HT1080 (cell line): ENCODE results near the gene CSNK1G2. TPM values are rescaled to one million over a fixed set of nuclear protein-coding genes. Genes with fewer than 3 reads are reported as not detected.

Experiments
- DNase-seq: peaks from one replicate; pipeline ENCODE4 v3.0.0-alpha.2; 2015; ENCODE audit warnings: low read depth
- total RNA-seq: library from RNA; depleted of rRNA; stranded (reverse); fragments of >200 nt; shearing (Covaris generic); gene quantifications from 2 replicates; pipeline ENCODE4 v1.2.3, GENCODE V29; 2014

The CSNK1G2 gene
- total RNA-seq, 1 experiment from 2014 or later = 111 TPM

DNA sequence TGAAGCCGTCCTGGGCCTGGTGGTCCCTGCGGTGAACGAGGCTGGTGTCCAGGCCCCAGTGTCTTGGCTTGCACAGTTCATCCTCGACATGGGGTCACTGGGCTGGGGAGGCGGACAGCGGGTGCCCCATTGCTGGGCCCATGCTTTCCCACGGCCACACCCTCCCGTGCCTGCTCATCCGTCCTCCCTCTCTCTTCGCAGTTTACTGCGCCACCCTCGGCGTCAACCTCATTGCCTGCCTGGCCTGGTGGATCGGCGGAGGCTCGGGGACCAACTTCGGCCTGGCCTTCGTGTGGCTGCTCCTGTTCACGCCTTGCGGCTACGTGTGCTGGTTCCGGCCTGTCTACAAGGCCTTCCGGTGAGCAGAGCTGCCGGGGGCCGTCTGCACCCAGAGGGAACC is 23.0 kb upstream of the CSNK1G2 start:
- no peak for DNase-seq

DNA sequence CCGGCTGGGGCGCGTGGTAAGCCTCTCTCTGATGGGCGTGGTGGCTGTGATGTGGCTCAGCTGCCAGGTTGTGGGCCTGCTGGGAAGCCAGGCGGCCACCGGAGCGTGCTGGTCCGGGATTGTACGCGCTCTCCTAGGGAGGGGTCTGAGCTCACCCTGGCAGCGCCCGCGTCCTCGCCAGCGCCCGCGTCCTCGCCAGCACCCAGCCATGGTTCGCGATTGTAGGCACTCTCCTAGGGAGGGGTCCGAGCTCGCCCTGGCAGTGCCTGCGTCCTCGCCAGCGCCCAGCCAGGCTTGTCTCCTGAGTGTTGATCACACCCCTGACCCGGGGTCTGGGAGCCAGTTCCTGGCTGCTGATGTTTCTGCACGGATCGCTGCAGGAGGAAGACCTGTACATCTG is 22.0 kb upstream of the CSNK1G2 start:
- no peak for DNase-seq

DNA sequence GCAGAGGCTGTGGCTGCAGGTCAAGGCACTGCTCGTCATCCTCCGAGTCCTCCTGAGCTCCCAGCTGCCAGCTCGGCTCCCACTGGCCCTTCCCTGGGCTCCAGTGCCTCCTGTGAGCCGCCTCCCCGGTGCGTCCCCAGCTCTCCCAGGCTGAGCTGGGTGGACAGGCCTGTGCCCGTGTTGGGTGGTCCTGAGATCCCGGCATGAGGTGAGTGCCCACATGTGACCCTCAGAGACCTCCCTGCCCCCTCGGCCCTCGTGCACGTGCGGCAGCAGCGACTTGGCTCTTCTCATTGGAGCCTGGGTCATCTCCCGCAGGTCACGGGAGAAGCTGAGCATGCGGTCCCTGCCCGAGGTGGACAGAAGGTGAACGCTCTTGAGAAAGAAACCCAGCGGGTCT is 20.3 kb upstream of the CSNK1G2 start:
- no peak for DNase-seq

DNA sequence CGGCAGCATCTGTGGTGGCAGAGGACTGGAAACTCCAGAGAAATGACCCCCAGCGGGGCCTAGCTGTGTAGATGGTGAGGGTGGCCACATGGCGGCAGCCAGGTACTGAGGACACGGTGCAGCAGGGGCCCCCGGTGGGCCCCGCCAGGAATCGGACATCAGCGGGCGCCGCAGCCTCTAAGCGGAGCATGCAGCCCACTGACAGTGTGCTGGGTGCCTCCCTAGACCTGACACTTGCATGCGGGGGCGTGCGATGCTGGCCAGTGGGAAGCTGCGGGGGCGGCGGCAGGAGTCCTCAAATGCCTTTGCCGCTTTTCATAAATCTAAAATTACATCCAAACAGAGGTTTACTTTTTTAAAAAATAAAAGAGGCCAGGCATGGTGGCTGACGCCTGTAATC is 19.6 kb upstream of the CSNK1G2 start:
- DNase-seq = no peak

DNA sequence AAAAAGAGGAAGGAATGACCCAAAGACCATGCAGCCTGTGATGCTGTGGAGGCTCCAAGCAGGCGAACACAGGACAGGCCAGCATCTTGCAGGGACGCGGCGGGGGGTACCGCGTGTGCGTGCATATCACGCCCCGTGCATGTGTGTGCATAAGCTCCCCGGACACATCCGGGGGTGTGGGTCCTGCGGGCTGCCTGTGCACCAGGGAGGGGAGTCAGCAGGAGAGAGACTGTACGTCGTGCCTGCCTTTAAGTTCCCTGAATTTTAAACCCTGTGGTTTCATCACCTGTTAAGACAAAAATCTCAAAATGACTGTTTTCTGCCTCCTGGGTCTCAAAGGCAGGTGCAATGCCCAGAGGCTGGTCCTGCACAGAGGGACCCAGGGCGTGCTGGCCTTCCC is 19.1 kb upstream of the CSNK1G2 start:
- no peak for DNase-seq

DNA sequence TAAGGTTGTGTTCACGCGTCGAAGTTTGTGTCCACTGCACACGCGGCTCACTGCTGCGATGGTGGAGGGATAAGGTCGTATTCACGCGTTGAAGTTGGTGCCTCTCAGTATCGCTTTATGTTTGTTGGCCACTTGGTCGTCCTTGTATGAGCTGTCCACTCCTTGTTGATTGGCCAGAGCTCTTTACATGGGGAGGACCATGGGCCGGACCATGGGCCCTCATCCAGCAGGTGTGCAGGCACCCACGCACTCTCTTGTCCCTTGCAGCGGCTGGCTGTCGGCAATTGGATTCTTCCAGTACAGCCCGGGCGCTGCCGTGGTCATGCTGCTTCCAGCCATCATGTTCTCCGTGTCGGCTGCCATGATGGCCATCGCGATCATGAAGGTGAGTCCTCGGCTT is 18.2 kb upstream of the CSNK1G2 start:
- no peak for DNase-seq

DNA sequence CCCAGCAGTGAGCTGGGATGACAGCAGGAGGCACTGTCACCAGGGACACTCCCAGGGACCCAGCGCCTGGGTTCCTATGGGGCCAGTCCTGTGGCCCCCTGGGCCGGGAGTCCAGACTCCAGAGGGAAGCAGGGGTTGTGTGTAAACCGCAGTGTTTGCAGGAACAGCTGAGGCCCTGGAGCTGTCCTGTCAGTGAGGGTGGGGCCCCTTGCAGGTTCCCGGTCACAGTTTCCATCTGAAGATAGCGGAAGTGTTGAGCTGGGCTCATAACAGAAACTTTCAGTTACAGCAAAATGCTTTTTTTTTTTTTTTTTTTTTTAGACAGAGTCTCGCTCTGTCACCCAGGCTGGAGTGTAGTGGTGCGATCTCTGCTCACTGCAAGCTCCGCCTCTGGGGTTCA is 17.7 kb upstream of the CSNK1G2 start:
- DNase-seq = no peak

DNA sequence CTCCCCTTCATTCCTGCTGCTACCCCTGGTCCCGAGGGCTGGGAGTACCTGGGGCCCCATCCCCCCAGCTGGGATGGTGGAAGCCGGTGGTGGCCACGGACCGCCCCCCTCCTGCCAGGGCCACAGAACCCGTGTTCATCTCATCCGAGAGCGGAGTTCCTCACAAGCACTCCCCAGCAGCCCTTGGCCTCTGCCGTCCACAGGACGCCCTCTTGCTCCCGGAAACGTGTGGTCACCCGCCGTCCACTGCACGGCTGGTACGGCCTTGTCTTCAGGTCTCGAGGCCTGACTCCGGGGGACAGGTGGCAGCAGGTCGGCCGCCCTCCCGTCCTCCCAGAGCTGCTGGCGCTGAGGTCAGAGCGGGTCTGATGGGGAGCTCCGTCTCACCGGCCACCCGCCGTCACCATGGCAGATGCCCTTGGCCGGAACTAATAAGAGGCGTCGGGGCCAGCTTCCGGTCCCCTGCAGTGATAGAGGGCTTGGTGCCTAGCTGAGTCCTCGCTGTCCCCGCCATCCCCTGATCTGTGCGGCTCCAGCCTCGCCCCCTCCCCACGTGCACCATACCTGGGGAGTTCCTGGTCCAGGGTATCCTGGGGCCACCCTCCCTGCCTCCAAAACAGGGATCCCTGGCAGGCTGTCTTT is 16.5 kb upstream of the CSNK1G2 start:
- DNase-seq = no peak

DNA sequence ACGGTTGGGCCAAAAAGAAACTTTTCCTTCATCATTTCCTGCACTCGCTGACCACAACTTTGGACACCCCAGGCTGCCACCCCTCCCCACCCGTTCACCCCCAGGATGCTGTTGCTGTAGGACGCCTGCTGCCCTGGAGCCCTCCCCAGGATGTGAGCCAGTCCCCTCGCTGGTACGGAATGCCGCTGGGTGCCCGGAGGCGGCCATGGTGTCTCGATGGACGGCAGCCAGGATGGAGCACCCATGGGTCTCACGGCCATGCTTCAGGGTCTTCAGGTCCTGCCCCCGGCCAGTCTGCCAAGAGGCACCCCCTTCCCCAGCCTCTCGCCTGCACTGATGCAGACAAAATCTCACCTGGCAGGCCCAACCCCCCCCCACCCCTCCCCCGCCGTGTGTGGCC is 15.4 kb upstream of the CSNK1G2 start:
- no peak for DNase-seq

DNA sequence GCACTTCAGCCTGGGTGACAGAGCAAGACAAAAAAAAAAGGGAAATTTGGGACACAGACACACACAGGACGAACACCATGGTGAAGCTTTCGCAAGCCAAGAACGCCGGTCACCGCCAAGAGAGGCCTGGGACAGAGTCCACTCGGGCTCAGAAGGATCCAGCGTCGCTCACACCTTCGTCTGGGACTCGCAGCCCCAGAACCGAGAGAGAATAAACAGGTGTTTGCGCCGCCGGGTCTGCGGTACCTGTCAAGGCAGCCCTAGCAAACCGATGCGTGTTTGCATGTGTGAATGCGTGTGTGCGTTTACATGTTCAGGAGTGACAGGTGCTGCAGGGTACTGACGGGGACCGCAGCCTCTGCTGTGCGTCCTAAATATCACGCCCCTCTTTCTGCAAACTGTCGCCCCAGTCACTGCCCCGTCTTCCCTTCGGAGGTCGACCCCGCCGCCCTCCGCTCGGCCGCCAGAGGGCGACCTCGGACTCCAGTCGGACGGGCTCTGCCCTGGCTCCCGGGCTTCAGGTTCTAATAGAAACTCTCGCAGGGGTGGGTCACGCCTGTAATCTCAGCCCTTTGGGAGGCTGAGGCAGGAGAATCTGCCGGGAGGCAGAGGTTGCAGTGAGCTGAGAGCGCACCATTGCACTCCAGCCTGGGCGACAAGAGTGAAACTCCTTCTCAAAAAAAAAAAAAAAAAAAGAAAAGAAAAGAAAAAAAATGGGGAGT is 11.8 kb upstream of the CSNK1G2 start:
- peak; percentile 64 for DNase-seq

DNA sequence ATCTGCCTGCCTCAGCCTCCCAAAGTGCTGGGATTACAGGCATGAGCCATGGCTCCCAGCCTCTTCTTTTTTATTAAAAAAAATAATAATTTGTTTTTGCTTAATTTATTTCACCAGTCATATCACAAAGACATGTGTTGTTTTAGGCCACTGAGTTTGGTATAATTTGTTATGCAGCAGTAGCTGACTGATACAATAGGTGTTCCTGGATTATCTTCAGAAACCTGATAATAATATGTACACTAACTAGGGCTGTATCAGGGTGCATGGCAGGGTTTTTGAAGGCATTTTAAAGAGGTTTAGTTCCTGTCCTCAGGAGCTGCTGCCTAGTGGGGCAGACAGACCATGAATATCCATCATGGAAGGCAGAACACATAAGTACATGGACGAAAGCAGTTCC is 9.5 kb upstream of the CSNK1G2 start:
- no peak for DNase-seq

DNA sequence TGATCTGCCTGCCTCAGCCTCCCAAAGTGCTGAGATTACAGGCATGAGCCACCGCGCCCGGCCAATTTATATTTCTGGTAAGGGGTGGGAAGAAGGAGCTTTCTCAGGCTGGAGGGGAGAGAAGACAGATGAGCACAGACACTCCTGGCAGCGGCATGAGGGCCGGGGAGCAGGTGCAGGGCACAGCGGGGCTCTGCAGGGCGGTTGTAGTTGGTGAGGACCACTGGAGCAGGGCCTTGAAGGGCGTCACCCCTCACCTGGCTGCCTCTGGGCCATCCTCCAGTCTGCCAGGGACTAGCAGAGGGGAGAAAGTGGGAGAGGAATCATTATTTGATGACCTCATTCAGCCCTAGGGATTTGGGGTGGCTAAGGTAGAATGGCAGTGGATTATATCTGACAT is 8.6 kb upstream of the CSNK1G2 start:
- no peak for DNase-seq

DNA sequence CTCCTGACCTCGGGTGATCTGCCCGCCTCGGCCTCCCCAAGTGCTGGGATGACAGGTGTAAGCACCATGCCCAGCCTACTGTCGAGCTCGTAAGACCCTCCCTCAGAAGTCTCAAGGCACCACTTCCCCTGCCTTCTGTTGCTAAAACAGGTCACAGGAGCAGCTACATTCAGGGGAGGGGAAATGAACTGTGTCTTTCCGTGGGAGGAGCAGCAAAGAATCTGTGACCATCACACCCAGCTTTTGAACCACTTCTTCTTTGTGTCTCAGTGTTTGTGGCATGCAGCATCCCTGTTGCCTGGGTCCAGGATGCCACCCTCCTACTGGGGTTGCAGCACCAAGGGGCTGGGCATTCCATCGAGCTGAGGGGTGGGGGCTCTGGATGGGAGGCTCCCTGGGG is 7.7 kb upstream of the CSNK1G2 start:
- no peak for DNase-seq

DNA sequence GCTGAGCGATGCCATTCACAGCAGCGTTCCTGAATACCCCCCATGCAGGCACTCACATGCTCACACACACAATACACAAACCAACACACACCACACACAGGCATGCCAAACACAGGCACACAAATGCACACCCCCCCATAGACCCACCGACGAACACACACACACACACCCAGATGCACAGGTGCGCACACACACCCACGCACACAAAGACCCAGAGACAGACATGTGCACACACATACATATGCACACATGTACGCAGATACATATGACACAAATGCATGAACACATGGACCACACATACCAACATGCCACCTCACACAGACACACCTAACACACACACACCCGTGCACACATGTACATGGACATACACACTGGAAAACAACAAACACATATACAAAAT is 7.0 kb upstream of the CSNK1G2 start:
- DNase-seq = no peak

DNA sequence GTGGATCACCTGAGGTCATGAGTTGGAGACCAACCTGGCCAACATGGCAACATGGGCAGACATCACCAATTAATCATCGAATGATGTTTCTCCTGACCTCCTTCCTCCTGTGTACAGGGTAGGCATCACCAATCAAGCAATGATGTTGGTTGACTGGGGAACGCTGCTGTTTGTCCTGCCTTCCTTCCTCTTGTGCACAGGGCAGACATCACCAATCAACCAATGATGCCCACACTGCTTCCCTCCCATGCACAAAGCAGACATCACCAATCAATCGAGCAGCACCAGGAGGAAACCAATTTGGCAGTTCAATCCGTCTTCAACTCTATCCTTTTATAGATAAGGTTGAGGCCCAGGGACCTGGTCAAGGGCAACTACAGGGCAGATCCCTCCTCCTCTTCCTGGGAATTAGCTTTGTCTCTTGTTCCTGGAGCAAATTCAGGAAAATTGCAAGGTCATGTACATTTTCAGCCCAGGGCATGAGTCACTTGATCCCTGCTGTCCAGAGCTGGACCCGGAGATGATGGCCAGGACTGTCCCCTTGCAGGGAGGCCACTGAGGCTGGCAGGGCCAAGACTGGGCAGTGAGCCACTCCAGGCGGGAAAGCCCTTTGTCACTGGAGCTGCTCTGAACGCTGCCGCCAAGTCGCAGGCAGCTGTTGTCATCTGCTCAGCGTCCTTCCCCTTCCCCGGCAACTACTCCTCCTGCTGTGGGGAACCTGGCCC is 5.3 kb upstream of the CSNK1G2 start:
- peak; percentile 65 for DNase-seq

DNA sequence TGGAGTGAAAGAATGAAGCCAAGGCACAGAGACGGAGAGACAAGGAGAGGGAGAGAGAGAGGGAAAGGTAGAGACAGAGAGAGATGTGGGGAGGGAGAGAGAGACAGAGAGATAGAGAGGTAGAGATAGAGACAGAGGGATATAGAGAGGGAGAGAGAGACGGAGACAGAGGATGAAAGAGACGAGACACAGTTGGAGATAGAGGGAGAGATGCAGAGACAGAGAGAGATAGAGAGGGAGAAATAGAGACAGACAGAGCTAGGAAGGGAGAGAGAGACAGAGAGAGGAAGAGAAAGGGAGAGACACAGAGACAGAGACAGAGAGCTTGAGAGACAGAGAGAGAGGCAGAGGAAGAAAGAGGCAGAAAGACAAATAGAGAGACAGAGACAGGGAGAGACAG is 4.5 kb upstream of the CSNK1G2 start:
- no peak for DNase-seq

DNA sequence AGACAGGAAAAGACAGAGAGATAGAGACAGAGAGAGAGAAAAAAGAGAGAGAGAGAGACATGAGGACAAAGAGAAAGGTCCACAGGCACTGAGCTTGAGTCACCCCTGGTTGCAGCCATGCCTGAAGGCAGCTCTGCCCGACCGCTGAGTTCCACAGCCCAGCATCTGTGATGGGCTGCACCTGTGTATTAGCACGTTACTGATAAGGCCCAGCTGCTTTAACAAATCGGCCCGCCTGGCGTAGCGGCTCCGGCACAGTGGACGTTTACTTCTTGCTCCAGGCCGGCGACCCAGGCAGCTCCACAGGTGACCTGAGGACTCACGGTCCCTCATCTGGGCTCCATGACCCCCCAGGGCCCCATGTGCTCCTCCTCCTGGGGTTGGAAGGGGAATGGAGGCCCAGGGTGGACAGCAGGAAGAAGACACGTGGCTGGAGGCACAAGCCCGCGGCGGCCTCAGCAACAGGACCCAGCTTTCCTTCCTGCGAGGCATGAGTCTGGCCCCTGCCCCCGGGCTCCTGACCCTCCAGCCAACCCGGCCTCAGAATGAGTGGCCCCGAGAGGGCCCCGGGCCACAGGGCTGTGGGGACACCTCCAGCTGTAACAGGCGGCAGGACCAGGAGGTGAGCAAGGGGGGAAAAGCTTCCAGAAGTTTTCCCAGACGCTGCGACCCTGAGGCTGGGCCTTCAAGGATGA is 3.9 kb upstream of the CSNK1G2 start:
- DNase-seq = no peak

DNA sequence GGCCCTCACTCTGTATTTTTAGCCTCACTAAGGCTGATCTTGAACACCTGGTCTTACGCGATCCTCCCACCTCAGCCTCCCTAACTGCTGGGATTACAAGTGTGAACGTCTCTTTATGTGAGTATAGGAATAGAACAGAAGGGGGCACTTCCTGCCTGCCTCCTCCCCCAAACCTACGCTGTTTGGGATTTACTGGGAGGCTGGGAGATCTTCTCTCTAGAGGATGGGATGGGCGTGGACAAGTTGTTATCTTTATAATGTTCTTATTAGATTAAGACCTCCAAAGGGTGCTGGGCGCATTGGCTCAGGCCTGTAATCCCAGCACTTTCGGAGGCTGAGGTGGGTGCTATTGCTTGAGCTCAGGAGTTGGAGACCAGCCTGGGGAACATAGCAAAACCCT is 2.9 kb upstream of the CSNK1G2 start:
- DNase-seq = no peak

DNA sequence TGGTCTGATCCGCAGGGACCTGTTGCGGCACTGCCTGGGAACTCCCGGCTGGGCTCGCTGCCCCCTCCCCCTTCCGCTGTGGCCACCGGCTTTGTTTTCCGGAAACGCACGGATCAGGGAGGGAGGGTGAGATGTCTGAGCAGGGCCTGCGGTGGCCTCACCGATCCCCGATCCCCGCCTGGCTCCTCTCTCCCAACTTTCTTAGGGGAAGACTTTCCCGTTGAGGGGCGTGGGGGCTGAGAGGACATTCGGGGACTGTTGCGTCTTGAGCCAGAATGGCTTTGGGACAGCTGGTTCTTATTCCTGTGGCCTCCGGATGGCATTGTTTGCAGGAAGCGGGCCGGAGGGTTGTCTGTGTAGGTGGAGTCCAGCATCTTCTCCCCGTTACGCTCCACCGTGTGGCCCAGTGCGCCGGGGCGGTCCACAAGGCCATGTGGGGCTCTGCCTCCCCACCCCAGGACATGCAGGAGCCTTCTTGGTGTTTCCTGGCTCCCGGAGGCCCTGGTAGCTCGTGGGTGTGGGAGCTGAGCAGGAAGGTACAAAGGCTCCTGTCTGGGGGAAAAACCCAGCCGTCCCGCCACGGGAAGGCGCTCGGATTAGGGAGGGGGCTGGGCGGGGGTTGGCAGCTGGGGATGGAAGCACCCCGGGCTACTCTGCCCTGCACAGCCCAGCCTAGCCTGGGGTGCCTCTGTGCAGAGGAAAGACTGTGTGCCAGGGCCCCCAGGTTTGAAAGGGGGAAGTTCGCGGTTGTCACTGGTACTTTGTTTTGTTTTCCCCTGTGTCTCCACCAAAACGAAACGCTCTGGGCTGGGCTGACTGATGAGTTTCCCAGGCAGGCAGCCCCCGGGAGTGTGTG is 1.3 kb downstream of the CSNK1G2 start:
- peak; percentile 69 for DNase-seq

DNA sequence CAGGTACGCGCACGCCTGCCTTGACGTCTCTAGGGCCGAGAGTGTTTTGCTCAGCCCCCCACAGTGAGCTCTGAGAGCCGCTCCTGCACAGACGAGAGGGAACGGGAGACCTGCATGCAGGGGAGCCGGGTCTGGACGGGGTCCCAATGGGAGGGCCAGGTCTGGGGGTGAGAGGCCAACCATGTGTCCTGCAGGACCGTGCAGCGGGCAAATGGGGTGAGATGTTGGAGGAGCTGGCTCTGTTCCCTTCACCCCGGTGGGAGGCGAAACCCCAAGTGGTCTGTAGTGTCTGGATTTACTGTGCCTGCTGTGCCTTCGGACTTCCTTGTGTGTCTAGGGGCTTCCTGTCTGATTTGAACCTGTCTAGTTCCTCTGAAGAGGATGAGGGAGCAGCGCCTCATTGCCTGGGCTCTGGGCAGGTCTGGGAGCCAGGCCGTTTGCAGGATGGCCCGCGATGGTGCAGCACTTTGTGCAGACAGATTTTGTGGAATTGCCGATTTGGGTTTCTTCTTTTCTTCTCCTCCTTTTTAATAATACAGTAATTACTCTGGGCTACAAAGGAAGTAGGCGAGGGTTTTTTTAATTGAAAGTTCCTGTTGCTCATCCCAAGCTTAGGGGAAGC is 2.1 kb downstream of the CSNK1G2 start:
- no peak for DNase-seq

DNA sequence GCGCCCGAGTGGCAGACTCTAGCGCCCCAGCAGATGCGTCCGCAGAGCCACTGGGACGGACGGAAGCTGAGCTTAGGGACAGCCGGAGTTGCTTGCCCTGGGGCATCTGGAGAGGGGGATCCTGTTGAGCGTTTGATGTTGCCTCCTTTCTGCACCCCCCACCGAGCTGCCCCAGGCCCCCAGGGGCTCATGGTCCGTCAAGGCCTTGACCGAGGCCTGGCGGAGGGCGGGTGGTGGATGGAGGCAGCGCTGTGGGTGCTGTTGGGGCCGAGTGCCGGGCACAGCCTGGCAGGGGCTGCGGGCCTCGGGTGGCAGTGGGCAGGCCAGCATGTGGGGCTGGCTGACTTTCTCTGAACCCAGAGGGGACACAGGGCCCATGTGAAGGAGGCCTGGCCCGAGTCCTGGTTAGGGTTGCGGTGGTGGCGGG is 2.7 kb downstream of the CSNK1G2 start:
- no peak for DNase-seq
